ENCODE results near the gene KCND2.
A peak's percentile ranks its signal among the peaks of the same experiment; 100 is the strongest.

DNA sequence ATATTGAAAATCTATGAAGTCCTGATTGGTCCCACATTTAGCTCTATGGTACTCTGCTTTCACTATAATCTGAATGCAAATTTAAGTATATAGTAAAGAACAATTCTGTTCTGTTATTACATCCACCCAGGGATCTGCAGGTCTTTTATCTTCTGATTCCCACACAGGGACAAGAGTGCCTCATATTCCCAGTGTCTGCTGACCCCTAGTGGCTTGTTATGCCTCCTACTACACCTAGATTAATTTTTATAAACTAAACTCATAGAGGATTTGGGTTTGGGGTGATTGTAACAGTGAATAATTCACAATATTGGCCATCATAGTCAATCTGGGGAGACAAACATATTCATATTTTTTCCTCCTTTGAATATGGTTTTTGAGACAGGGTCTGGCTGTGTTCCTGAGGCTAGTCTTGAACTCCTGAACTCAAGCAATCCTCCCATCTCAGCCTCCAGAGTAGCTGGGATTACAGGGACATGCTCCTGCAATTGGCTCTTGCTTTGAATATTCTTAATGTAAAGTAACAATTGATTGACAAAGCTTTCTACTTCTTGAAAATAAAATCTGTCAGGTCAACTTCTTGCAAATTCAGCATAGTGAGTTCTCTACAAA is 282.1 kb downstream of the KCND2 start:
- TF ChIP-seq, protein P1, sequence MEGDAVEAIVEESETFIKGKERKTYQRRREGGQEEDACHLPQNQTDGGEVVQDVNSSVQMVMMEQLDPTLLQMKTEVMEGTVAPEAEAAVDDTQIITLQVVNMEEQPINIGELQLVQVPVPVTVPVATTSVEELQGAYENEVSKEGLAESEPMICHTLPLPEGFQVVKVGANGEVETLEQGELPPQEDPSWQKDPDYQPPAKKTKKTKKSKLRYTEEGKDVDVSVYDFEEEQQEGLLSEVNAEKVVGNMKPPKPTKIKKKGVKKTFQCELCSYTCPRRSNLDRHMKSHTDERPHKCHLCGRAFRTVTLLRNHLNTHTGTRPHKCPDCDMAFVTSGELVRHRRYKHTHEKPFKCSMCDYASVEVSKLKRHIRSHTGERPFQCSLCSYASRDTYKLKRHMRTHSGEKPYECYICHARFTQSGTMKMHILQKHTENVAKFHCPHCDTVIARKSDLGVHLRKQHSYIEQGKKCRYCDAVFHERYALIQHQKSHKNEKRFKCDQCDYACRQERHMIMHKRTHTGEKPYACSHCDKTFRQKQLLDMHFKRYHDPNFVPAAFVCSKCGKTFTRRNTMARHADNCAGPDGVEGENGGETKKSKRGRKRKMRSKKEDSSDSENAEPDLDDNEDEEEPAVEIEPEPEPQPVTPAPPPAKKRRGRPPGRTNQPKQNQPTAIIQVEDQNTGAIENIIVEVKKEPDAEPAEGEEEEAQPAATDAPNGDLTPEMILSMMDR (IDR thresholded peaks at IDR 0.05; ENCODE audit: low read depth, low read length, poor library complexity, severe bottlenecking): peak; percentile 79
- TF ChIP-seq EZH2phosphoT487 (IDR thresholded peaks at IDR 0.05; ENCODE audit: borderline replicate concordance, low read length): no peak

Data from DOHH2 (cell line).